GM21717 (cell line): Measurements from ENCODE around the gene COQ8B.
"Not testable (repeated sequence)": the region's sequence is repeated elsewhere in the genome, so short reads cannot be mapped to it uniquely, and the experiment has no call there.

ENCODE experiments used
- ATAC-seq: cut with Tn5 transposase; IDR thresholded peaks from one replicate; pipeline ENCODE4 v1.9.1; 2021; ENCODE audit warnings: mild to moderate bottlenecking, moderate library complexity; ENCODE audit not compliant: unreplicated experiment

Gene COQ8B

DNA sequence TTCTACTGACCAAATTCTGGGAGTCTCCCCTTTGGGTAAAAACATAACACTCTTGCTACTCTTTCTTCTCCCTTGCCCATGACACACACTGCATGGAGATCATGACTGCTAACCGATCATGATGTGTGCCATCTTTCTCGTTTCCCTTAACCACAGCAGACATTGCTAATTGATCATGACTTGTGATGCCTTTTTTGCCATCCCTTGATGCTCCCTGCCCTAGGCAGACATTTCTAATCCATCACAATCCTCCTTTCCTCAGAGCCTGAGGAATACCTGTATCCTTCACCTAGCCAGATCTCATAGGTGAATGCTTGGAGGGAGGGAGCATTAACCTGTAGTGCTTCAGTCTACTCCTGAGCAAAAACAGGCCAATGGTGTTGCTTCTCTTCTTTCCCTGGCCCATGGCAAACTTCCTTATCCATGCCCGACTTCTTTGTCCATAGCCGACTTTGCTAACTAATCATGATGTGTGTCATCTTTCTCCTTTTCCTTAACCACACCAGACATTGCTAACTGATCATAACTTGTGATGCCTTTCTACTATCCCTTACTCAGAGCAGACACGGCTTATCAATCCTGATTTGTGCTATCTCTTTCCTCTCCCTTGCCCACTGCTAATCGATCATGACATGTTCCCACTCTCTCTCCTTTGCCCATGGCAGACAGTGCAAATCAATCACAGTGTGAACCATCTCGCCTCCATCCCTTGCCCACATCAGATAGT, 44.0 kb downstream of the COQ8B start:
- no peak for ATAC-seq

DNA sequence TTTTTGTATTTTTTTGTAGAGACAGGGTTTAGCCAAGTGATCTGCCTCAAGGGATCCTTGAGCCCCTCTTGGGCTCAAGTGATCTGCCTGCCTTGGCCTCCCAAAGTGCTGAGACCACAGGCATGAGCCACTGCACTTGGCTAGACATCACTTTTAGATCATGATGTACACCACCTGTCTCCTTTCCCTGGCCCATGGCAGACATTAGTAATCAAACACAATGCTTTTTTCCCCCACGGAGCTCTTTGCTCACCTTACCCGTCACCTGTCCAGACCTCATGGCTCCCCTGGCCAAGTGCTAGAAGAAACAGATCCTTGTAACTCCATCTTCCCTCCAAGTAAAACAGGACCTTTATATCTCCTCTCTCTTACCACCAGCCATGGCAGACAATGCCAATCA, 44.6 kb downstream of the COQ8B start:
- no peak for ATAC-seq

DNA sequence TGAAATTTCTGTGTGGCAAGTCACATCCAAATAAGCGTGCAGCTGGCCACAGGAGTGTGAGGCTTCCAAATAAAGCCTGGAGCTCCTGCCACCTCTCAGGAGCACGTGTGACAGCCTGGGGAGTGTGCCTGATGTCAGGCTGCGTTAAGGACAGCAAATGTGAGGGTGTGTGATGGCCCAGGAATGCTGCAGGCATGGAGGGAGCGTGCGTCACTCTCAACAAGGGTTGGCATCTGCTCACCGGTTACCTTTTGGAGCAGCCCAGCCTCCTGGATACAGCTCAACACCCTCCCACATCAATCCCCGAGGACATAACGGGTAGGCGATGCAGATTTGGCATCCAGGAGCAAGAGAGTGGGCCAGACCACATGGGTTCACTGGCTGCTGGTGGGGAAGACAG, 45.3 kb downstream of the COQ8B start:
- no peak for ATAC-seq

DNA sequence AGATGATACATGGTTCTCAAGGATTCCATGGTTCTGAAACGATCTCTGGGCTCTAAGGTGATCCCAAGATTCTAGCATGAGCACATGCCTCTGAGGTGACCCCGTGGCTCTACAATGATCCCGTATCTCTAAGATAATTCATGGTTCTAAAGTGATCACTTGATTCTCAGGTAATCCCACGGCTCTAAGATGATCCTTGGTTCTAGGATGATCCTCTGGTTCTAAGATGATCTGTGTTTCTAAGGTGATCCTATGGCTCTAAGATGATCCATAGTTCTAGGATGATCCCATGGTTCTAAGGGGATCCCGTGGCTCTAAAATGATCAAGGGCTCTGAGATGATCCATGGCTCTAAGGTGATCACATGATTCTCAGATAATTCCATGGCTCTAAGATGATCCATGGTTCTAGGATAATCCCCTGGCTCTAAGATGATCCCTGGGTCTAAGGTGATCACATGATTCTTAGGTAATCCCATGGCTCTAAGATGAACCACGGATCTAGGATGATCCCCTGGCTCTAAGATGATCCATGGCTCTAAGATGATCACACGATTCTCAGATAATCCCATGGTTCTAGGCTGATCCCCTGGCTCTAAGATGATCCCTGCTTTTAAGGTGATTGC, 47.6 kb downstream of the COQ8B start:
- ATAC-seq, result no peak

DNA sequence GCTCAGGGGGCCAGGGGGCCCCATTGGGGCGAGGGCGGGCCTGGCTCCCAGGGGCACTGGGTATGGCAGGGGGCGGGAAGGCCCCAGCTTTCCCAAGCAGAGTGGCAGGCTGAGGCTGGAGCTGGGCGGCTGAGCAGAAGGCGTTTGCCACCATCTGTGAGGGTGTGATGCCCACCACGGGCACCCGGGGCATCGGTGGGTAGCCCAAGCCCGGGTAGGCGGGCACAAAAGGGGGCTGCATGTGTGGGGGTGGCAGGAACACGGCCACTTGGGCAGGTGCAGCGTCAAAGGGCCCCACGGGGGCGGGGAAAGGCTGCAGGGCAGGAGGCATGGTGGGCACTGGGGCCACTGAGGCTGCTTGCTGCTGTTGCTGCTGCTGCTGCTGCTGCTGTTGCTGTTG, 49.1 kb downstream of the COQ8B start:
- ATAC-seq, result no peak

DNA sequence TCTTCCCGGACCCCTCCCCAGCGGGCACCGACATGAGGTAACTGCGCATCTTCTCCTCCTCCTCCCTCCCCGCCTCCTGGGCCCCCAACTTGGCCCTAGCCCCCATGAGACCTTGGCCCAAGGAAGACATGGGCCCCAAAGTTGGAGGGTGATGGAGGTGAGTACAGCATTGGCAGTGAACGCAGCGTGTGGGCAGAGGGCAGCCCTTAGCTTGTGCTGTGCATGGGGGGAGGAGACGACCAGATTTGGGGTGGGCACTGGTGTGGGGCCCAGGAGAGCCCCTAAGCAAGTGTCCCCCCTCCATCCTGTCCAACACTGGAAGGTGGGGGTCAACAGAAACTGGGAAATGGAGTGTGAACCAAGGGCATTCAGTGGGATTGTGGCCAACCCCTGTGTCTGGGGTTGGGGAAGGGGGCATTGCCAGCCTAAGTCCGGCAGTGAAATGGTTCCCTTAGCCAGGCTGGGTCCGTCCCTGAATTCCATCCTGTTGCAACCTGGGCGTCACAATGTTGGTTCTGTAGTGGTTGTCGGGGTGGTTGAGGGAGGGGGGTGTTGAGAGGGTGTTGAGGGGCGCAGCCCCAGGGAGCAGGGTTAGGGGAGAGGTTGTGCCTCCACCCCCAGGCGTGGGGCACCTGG, 49.8 kb downstream of the COQ8B start:
- no peak for ATAC-seq

DNA sequence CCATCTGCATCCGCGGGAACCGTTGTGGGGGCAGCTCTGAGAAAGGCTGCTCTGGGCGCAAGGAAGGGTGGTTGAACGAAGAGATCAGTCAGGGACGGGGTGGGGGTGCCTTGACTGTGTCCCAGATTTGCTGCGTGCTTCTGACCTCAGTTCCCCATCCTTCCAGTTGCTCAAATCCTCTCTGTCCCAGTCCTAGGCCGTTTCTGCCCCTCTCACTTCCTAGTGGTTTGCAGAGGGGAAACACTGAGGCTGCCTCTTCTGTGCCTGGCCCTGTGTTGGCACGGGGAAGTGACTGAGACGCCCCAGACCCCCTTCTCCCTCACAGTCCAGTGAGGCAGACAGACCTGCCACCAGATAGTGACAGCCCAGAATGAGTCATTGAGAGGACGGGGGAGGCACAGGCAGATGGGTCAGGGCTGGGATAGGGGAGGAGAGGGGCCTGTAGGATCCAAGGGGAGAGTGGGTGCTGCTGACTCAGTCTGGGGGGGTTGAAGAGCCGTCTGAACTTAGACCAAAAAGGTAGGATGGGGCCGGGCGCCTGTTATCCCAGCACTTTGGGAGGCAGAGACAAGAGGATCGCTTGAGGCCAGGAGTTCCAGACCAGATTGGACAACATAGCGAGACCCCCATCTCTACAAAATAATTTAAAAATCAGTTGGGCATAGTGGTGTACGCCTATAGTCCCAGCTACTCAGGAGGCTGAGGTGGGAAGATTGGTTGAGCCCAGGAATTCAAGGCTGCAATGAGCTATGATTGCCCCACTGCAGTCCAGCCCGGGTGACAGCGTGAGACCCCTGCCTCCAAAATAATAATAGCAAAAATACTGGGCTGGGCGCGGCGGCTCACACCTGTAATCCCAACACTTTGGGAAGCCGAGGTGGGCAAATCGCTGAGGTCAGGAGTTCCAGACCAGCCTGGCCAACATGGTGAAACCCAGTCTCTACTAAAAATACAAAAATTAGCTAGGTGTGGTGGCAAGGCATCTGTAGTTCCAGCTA, 52.7 kb downstream of the COQ8B start:
- ATAC-seq, result no peak

DNA sequence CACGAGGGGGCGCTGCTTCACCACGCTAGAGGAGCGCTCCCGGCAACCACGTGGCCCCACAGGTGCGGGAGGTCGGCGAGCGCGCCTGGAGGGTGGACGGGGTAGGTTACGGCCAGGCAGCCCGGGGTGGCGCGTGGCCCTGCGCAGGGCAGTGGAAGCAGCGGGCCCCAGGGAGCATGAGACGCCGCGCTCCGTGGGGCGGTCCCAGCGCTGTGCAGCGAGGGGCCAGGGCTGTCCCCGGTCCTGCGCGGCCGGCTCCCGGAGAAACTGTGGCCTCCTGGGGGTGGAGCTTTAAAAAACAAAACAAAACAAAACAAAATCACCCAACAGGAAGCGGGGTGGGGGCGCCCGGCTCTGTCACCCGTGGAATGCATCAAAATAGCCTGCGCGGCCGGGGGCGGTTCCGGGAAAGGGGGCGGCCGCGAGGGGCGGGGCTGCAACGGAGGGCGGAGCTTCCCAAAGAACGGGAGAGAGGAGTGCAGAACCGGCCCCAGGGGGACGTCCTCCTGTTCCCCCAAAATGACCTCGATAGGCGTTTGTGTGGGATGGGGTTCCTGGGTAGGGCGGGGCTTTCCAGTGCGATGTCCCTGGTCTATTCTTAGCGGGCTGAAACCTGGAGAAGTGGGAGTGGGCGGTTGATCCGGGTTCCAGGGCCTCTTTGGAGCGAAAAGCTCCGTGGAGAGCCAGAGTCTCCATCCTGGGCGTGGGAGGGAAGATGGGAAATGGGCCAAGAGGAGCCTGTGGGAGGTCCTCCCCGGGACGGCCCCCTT, 53.6 kb downstream of the COQ8B start:
- ATAC-seq, result peak; percentile 54

DNA sequence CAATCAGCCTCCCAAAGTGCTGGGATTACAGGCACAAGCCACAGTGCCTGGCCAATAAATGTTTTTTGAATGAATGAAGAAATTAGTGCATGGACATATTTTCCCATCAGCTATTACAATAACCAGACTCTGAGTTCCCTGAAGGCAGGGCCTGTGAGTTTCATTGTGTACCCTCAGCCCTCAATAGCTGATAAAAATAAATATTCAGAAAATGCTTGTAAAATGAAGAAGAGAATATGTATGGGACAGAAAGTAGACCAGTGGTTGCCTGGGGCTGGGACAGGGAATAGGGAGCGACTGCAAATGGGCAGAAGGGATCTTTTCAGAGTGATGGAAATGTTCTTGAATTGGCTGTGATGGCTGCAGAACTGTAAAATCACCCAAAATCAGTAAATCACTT, 55.1 kb downstream of the COQ8B start:
- no peak for ATAC-seq

DNA sequence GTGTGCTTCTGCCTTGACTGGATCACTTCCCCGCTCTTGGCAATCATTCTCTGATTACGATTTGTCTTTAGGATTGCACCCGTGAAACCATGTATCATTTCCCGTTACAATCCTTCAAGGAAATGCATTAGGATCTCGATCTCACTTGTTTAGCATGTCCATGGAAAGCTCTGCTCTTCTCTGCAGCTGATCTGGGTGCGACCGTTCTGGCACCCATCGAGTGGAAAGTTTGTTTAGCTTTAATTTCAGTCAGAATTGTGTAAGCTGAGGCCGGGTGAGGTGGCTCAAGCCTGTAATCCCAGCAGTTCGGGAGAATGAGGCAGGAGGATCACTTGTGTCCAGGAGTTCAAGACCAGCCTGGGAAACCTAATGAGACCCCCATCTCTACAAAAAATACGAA, 57.1 kb downstream of the COQ8B start:
- no peak for ATAC-seq

DNA sequence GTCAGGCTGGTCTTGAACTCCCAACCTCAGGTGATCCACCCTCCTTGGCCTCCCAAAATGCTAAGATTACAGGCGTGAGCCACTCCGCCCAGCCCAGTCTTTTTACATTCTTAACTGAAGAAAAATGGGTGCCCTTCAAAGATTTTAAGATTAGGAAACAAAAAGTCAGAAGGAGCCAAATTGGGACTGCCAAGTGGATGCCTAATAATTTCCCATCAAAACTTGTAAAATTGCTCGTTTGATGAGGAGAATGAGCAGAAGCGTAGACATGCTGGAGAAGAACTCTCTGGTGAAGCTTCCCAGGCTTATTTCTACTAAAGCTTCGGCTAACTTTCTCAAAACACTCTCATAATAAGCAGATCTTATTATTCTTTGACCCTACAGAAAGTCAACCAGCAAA, 57.6 kb downstream of the COQ8B start:
- no peak for ATAC-seq

DNA sequence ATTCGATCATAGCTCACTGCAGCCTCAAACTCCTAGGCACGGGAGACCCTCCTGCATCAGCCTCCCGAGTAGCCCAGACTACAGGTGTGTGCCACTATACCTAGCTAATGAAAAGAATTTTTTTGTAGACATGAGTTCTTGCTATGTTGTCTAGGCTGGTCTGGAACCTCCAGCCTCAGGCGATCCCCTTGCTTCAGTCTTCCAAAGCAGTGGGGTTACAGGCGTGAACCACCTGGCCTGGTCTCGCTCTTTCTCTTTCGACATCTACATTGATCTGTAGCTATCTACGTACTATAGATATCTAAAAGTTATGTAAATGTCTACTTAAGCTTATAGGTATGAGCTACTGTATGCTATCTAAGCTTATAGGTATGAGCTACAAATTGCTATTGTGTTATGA, 58.7 kb downstream of the COQ8B start:
- ATAC-seq, result no peak

DNA sequence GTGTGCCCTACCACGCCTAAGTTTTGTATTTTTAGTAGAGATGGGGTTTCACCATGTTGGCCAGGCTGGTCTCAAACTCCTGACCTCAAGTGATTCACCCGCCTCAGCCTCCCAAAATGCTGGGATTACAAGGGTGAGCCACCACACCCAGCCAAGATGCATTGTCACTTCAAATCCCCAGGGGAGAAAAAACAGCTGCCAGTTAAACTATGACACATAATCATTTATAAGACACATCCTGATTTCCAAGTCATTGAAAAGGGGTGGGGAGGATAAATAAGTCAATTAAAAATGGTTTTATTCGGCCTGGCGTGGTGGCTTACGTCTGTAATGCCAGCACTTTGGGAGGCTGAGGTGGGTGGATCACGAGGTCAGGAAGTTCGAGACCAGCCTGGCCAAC, 61.0 kb downstream of the COQ8B start:
- ATAC-seq, result not testable (repeated sequence)

DNA sequence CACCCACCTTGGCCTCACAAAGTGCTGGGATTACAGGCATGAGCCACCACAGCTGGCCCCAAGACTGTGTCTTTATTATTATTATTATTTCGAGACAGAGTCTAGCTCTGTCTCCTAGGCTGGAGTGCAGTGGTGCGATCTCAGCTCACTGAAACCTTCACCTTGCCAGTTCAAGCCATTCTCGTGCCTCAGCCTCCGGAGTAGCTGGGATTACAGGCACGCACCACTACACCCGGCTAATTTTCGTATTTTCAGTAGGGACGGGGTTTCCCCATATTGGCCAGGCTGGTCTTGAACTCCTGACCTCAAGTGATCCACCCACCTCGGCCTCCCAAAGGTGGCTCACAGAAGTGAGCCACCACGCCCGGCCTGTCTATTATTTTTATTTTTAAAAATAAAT, 64.4 kb downstream of the COQ8B start:
- not testable (repeated sequence) for ATAC-seq

DNA sequence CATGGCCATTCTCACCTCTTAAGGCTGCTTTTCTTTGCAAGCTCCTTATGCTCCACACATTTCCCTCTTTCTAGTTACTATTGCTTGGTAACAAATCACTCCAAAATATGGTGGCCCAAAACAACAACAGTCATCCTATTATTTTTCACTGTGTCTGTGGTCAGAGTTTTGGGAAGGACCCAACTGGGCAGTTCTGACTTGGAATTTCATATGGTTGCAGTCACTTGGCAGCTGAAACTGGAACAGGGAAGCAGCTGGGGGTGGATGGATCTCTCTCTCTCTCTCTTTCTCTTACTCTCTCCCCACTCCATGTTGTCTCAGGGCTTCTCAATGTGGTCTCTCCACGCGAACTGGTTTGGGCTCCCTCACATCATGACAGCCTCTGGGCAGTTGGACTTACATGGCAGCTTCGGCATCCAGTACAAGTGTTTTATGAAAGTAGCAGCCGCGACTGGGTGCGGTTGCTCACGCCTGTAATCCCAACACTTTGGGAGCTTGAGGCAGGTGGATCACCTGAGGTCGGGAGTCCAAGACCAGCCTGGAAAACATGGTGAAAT, 65.9 kb downstream of the COQ8B start:
- ATAC-seq, result no peak

DNA sequence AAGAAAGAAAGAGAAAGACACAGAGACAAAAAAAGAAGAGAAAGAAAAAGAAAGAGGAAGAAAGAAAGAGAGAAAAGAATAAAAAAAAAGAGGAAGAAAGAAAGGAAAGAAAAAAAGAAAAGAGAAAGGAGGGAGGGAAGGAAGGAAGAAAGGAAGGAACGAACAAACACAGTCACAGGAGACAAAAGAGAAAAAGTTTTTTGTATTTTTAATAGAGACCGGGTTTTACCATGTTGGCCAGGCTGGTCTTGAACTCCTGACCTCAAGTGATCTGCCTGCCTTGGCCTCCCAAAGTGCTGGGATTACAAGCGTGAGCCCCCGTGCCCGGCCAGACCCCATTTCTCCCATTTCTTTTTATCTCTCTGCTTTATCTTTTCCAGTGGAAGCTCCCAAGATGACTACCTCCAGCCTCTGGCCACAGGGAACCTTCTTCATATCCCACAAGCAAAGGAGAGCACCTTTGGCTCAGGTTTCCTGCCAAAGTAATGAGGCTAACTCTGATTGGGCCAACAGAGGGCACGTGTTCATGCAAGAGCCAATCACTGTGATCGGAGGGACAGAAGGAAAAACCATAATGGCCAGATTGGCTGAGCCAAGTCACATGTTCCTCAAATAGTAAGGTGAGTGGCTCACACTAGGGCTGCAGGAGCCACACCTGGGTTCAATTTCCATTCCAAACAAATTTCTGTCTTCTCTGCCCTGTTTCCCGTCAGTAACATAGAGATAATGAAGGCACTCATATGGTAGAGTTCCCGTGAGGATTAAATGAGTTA, 66.6 kb downstream of the COQ8B start:
- ATAC-seq, result not testable (repeated sequence)

DNA sequence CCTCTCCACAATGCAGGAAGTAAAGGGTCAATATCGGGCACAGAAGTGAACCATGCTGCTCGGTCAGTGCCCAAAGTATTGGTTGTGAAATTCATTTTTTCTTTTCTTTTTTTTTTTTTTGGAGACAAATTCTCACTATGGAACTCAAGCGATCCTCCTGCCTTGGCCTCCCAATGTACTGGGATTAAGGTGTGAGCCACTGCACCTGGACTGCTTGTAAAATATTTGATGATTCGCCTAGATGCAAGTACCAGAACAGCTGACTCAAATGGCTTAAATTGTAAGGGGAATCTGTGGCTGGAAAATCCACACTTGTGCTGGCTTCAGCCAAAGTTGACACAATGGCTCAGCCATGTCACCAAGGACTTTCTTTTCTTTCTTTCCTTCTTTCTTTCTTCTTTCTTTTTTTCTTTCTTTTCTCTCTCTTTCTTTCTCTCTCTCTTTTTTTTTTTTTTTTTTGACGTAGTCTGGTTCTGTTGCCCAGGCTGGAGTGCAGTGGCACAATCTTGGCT, 69.9 kb downstream of the COQ8B start:
- no peak for ATAC-seq

DNA sequence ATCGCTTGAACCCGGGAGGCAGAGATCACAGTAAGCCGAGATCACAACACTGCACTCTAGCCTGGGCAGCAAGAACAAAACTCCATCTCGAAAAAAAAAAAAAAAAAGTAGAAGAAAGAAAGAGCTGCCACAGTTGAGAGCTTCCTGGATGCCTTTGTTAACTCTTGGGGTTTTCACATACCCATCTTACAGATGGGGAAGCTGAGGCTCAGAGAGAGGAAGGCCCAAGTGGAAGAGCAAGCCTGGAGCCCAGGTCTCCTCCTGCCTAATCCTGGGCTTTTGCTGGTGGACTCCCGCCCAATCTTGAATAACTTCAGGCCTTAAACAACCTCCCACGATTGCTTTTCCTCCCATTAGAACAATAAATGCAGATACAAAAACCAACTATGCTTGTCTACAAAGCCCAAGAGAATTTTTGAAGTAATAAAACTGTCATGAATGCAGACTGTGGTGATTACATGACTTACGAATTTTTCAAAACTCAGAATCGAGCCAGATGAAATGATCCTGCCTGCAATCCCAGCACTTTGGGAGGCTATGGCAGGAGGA, 73.9 kb downstream of the COQ8B start:
- ATAC-seq, result no peak
